Activated T-helper 2 cell treated with anti-CD3 and anti-CD28 coated beads, Interferon-gamma antibody, Interleukin-2, Interleukin-4, amounts not matched to agents 10 μg/mL and 5 μg/mL and 100 μg/mL, durations not matched to agents 14 hours and 24 hours and 36 hours (primary cell): Measurements from ENCODE around the gene TNKS2. TPM values are rescaled to one million over a fixed set of nuclear protein-coding genes. Genes with fewer than 3 reads are reported as not detected.
A peak's percentile ranks its signal among the peaks of the same experiment; 100 is the strongest.
"Not testable (repeated sequence)": the region's sequence is repeated elsewhere in the genome, so short reads cannot be mapped to it uniquely, and the experiment has no call there.

Experiments used
- DNase-seq: peaks from one replicate; pipeline ENCODE4 v3.0.0; 2021; ENCODE audit warnings: low spot score
- H3K27ac Mint-ChIP-seq: one replicate; pipeline ENCODE4 v1.8.0; 2021; ENCODE audit warnings: mixed read lengths
- H3K27me3 Mint-ChIP-seq: one replicate; pipeline ENCODE4 v1.8.0; 2021; ENCODE audit warnings: low read depth, mixed read lengths
- H3K36me3 Mint-ChIP-seq: one replicate; pipeline ENCODE4 v1.8.0; 2021; ENCODE audit warnings: low read depth, mixed read lengths
- H3K4me1 Mint-ChIP-seq: one replicate; pipeline ENCODE4 v1.8.0; 2021; ENCODE audit warnings: low read depth, mixed read lengths
- H3K4me3 Mint-ChIP-seq: one replicate; pipeline ENCODE4 v1.8.0; 2021; ENCODE audit warnings: low read depth, mild to moderate bottlenecking, moderate library complexity, mixed read lengths
- H3K9me3 Mint-ChIP-seq: one replicate; pipeline ENCODE4 v1.8.0; 2021; ENCODE audit warnings: mixed read lengths
- intact Hi-C: fragments of 100-400 bp; cut with micrococcal nuclease; formaldehyde crosslinking; loops from one replicate; pipeline ENCODE4 v1.15.1; 2023
- total RNA-seq: library from RNA; stranded (reverse); gene quantifications from 2 replicates; pipeline ENCODE4 v1.2.3, GENCODE V29; 2022

TNKS2 gene
- total RNA-seq, 1 donor from 2014 or later: 28.1 TPM

DNA sequence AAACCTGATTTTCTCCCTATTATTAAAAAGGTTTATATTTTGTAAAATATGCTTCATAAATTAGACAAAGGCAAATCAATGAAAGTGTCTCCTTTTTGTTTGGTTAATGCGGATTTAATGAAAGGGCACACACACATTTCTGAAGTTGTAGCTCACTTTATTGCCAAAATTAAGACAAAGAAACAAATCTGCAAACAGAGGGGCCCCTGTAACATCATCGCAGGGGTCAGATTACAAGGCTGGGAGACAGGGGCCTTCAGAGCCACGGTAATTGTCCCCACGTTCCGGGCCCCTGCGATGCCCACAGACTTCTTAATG lies 88.7 kb downstream of the TNKS2 start:
- no peak for DNase-seq
- Mint-ChIP-seq H3K27ac (no peak overlapping the region), H3K27me3 (peaks cover 42% of the 10 kb centered on the region), H3K4me1 (peaks cover 7% of the 10 kb centered on the region), H3K36me3 (no peaks in the 10 kb centered on the region), H3K4me3 (peak overlapping the region; percentile 85), H3K9me3 (no peaks in the 10 kb centered on the region)
- intact Hi-C loops: no loop called here

DNA sequence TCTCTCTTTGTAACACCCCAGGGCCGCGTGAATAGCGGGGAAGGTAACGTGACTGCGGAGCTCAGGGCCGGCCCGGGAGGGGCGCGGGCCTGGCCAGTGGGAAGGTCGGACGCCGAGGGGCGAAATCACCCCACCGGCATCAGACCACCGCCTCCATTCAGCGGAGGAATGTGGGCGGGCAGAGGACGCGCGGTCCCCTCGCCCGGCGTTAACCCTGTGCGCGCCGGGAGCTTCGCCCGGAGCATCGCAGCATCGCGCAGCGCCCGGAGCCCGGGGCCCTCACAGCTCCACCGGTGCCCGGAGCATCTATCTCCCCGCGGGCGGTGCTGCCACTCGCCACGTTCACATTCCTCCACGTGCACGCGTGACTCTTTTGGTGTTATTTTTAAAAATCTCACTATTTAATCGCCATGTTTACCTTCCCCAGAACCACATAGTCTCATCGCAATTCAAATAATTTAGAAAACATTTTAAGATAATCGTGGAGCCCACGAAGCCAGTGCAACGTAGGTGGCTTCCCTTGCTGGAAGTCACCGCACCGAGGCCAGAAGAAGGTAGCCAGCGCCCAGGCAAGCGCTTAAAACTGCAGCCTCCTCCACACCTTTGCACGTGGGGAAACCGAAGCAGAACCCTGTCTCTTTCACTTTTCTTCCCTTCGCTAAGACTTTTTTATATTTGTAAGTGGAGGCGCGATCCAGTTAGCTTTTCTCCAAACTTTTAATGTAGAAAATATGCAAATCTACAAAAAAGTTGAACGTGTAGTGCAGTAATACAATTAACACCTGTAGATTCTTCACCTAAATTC lies 89.2 kb downstream of the TNKS2 start:
- Mint-ChIP-seq H3K27me3 (peaks cover 42% of the 10 kb centered on the region), H3K4me1 (peaks cover 7% of the 10 kb centered on the region), H3K9me3 (no peaks in the 10 kb centered on the region), H3K27ac (no peak overlapping the region), H3K36me3 (no peaks in the 10 kb centered on the region), H3K4me3 (peak overlapping the region; percentile 85)
- DNase-seq: no peak
- intact Hi-C loops: no loop called here

DNA sequence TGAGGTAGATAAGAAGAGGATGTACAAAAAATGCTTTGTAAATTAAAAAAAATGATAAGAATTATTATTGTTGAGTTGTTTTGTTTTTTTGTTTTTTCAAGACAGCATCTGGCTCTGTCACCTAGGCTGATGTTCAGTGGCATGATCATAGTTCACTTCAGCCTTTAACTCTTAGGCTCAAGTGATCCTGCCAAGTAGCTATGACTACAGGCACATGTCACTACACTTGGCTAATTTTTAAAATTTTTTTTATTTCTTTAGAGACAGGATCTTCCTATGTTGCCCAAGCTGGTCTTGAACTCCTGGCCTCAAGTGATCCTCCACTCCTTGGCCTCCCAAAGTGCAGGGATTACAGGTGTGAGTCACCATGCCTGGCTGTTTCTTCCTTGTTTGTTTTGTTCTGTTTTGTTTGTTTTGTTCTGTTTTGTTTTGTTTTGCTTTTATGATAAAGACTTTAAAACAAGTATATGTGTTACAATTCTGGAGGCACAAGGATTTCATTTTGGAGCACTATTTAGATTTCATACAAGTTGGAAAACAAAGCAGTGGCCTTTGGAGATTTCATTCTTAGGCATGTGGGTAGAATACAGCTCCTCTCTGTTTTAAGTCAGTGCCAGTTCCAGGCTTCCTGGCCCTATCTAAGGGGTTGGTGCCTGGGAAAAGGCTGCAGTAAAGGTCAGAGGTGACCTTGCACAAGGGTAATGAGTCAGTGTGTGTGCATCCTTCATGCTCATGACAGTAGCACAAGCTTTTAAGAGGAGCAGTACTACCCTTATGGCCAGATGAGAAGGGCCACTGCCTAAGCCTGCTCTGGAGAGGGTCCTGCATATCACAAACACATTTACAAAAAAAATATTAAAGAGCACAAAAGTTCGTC lies 93.1 kb downstream of the TNKS2 start:
- intact Hi-C loops: no loop called here
- H3K27ac Mint-ChIP-seq: no peak overlapping the region
- no peak for DNase-seq
- H3K9me3 Mint-ChIP-seq: no peaks in the 10 kb centered on the region
- peaks cover 20% of the 10 kb centered on the region for H3K27me3 Mint-ChIP-seq
- H3K36me3 Mint-ChIP-seq: no peaks in the 10 kb centered on the region
- no peak overlapping the region for H3K4me3 Mint-ChIP-seq
- H3K4me1 Mint-ChIP-seq: peaks cover 7% of the 10 kb centered on the region

DNA sequence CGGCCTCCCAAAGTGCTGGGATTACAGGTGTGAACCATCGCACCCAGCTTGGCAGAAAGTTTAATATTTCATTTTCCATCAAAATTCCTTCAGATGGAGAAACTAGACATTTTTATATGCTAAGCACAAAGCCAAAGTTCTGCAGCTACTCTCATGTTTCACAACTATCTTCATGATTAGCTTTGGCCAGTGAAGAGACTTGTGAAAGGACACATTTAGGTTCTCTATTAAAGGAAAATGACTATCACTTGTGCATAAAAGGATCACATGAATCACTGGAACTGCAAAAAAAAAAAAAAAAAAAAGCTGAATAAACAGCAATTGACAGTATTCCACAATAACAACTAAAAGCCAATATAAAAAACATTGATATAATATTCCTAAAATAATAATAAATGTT lies 94.8 kb downstream of the TNKS2 start:
- Mint-ChIP-seq H3K4me1 (peaks cover under 1% of the 10 kb centered on the region), H3K4me3 (no peak overlapping the region), H3K9me3 (no peaks in the 10 kb centered on the region), H3K36me3 (no peaks in the 10 kb centered on the region), H3K27ac (no peak overlapping the region), H3K27me3 (peaks cover 12% of the 10 kb centered on the region)
- intact Hi-C loops: no loop called here
- no peak for DNase-seq

DNA sequence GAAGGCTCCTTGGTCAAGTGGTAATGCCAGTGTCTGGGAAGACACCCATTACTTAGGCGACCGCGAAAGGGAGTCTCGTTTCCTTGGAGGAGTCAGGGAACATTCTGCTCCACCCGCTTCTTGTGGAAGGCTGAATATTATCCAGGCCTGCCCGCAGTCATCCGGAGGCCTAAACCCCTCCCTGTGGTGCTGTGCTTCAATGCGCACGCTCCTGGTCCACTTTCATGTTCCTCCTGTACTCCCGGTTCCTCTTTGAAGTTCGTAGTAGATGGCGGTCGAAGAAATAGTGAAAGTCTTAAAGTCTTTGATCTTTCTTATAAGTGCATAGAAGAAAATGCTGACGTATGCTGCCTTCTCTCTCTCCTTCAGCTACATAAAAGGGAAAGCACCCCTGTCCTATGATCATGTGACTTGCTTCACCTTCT lies 96.0 kb downstream of the TNKS2 start:
- H3K27ac Mint-ChIP-seq, DNase-seq, intact Hi-C loops, H3K4me1 Mint-ChIP-seq, H3K36me3 Mint-ChIP-seq, H3K9me3 Mint-ChIP-seq, H3K4me3 Mint-ChIP-seq: not testable (repeated sequence)
- H3K27me3 Mint-ChIP-seq: peaks cover 11% of the 10 kb centered on the region

DNA sequence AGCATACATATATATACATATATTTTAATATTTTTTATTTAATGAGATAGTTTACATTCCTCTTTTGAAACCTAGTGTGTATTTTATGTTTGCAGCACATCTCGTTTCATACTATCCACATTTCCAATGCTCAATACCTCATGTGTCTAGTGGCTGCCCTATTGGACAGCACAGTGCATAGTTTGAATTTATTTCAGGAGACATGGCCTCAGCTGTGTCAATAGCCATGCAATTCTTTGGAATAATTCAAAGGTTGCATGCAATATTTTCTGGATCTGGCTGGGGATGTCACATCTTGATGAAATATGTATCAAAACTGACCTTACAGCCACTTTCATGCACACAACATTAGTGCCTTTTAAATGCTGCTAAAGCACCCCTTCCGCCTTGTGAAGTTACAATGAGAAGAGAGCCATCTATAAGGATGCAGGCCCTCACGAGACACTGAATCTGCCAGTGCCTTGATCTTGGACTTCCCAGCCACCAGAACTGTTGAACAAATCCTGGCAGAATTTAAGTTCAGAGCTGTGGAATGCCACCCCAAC lies 98.1 kb downstream of the TNKS2 start:
- Mint-ChIP-seq H3K4me3 (no peak overlapping the region), H3K4me1 (peaks cover 3% of the 10 kb centered on the region), H3K27me3 (peaks cover 5% of the 10 kb centered on the region), H3K27ac (no peak overlapping the region), H3K36me3 (no peaks in the 10 kb centered on the region), H3K9me3 (peaks cover 4% of the 10 kb centered on the region)
- no peak for DNase-seq
- intact Hi-C loops: no loop called here

DNA sequence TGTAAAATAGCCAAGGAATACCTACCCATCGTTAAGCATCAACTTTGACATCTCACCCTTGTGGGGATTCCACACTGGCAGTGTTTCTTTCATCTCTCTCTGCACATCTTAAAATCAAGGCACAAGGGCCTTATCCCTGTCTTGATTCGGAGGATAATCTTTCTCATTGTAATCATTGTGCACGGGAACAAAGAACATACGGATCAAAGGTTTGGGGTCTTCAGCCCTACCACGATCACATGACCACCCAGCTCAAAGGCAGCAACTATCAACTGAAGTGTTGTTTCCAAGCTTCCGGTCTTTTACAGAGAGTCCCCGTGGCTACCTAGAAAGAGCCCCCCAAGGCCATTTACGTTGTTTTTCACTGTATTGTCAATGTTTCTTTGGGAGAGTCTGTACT lies 99.2 kb downstream of the TNKS2 start:
- no peak overlapping the region for H3K27ac Mint-ChIP-seq
- H3K36me3 Mint-ChIP-seq: no peaks in the 10 kb centered on the region
- intact Hi-C loops: no loop called here
- no peak for DNase-seq
- no peak overlapping the region for H3K4me3 Mint-ChIP-seq
- peaks cover 5% of the 10 kb centered on the region for H3K27me3 Mint-ChIP-seq
- peaks cover 5% of the 10 kb centered on the region for H3K9me3 Mint-ChIP-seq
- H3K4me1 Mint-ChIP-seq: peaks cover 14% of the 10 kb centered on the region

DNA sequence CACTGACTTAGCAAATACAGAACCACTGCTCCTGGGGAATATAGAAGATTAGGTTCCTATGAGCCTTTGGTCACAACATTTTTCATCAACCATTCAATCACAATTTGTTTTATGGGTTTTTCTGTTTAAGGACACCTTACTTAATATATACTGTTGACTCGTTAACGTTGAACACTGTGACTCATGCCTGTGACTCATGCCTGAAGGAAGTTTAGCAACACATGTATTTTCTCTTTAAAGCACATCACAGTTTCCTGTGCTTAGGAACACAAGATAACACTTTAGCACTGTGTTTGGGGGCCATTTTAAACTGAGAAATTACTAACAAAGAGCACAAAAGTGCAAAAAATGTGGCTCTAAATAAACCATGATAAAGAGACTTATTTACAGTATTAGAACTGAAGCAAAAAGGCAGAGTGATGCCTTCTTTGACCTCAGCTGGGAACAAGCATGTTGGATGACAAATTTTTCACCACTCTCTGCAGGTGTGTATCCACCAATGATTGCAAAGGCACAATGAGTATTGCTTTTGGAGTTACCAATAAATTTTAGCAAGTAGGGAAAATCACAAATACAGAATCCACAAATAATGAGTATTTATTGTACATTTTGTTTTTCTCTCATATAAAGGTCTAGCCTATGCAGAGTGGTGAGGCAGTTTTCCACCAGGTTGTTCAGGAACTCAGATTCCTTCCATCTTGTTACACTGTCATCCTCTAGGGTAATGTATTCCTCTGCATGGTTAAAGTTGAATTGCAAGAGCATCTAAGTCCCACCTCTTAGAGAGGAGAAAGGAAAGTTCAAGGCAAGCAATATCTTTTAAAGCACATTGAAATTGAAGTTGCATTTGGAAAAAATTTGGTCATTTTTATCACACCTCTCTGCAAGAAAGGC lies 103.8 kb downstream of the TNKS2 start:
- intact Hi-C loops: loop anchor here (2.0 to 10.0 kb wide), 3 partner anchors 103 to 677 kb away; partner anchors contain the start of genes HECTD2, PCGF5 and TNKS2
- H3K36me3 Mint-ChIP-seq: peaks cover 12% of the 10 kb centered on the region
- peak; percentile 19 for DNase-seq
- peak overlapping the region; percentile 91 for H3K27ac Mint-ChIP-seq
- H3K27me3 Mint-ChIP-seq: no peaks in the 10 kb centered on the region
- H3K4me1 Mint-ChIP-seq: peaks cover 22% of the 10 kb centered on the region
- H3K9me3 Mint-ChIP-seq: peaks cover 5% of the 10 kb centered on the region
- H3K4me3 Mint-ChIP-seq: no peak overlapping the region

DNA sequence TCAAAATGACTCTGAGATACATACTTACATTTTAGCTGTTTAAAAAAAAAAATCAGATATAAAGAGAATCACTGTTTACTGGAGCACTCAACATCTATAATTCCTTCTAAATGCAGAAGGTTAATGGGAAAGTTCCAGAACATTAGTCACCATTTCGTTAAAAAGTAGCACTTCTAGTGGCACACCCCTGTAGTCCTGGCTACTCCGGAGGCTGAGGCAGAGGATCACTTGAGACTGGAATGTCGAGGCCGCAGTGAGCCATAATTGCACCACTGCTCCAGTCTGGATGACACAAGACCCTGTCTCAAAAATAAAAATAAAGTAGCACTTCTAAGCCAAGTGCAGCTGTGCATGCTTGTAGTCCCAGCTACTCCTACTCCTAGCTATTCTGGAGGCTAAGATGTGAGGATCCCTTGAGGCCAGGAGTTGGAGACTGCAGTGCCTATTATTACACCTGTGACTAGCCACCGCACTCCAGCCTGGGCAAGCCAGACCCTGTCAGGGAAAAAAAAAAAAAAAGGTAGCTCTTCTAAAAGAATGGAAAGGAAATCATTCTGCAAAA lies 108.9 kb downstream of the TNKS2 start:
- peak overlapping the region; percentile 78 for H3K27ac Mint-ChIP-seq
- H3K36me3 Mint-ChIP-seq: peaks cover 12% of the 10 kb centered on the region
- H3K4me1 Mint-ChIP-seq: peaks cover 25% of the 10 kb centered on the region
- DNase-seq: no peak
- H3K9me3 Mint-ChIP-seq: no peaks in the 10 kb centered on the region
- intact Hi-C loops: loop anchor here (10.0 kb wide), 1 partner anchor 682 kb away; the partner anchor contains the start of gene PCGF5
- peaks cover 4% of the 10 kb centered on the region for H3K27me3 Mint-ChIP-seq
- peak overlapping the region; percentile 88 for H3K4me3 Mint-ChIP-seq

DNA sequence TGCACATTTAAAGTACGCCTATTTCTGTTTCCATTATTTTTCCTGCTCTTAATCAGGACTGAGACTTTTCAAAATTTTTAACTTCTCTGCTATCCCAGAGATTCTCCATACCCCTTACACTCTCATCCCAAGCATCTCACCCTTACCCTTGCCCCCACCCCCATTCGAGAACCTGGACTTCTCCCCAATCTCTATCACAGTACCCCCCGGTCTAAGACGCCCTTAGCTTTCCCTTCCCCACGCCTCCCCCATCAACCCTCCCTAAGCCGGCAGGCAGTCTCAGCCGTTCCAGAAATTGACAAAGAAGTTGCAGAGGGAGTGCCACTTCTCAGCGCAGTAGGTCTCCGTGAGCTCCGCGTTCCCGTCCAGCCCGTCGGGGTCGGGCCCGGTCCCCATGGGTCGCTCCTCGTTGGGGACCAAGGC lies 109.7 kb downstream of the TNKS2 start:
- H3K4me3 Mint-ChIP-seq: peak overlapping the region; percentile 88
- DNase-seq: no peak
- H3K27ac Mint-ChIP-seq: peak overlapping the region; percentile 78
- H3K36me3 Mint-ChIP-seq: peaks cover 12% of the 10 kb centered on the region
- no peaks in the 10 kb centered on the region for H3K9me3 Mint-ChIP-seq
- H3K27me3 Mint-ChIP-seq: peaks cover 7% of the 10 kb centered on the region
- H3K4me1 Mint-ChIP-seq: peaks cover 19% of the 10 kb centered on the region
- intact Hi-C loops: loop anchor here (2.0 to 10.0 kb wide), 4 partner anchors 15 to 683 kb away; partner anchors contain the start of genes BTAF1, PCGF5 and PPP1R3C

DNA sequence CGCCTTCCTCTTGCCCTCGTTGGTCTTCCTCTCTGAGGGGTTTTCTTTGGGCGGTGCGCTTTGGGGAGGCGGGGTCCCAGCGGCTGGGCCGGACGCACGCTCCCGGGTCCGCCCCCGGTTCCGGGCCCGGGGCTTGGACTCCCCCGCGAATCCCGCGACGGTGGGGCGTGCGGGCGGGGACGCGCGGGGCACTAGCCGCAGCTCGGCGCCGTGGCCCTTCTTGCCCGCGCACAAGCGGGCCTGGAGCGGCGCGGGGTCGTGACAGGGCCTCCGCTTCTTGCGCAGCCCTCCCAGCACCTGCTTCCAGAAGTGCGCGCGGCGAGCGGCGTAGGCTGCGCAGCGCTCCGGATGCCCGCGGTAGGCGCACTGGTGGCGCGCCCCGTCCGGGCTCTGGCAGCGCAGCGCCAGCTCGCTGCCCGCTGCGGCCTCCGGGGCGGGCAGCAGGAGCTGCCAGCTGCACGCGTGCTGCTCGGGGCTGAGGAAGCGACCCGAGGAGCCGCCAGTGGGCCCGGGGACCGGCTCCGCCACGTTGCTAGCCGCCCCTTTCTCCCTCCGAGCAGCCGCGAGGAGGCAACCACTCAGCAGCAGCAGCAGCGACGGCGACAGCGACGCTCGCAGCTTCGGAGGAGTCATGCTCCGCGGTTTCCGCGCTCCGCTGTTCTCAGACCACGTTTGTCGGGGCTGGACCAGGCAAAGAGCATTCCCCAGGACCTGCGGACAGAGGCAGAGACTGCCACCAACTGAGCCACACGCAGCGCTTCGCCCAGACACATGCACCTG lies 110.3 kb downstream of the TNKS2 start:
- peaks cover 20% of the 10 kb centered on the region for H3K4me1 Mint-ChIP-seq
- peak overlapping the region; percentile 88 for H3K4me3 Mint-ChIP-seq
- H3K36me3 Mint-ChIP-seq: peaks cover 12% of the 10 kb centered on the region
- H3K9me3 Mint-ChIP-seq: no peaks in the 10 kb centered on the region
- peak overlapping the region; percentile 78 for H3K27ac Mint-ChIP-seq
- peak; percentile 69 for DNase-seq
- H3K27me3 Mint-ChIP-seq: peaks cover 12% of the 10 kb centered on the region
- intact Hi-C loops: loop anchor here (1.0 to 10.0 kb wide), 5 partner anchors 14 to 684 kb away; partner anchors contain the start of genes BTAF1, PCGF5 and PPP1R3C
